ENCODE measurements around the gene AMMECR1. TPM values are rescaled to one million over a fixed set of nuclear protein-coding genes. Genes with fewer than 3 reads are reported as not detected.

AMMECR1 gene
- total RNA-seq, 4 donors from 2014 or later, result 6.7 to 13.8 (median 8.9) TPM

- TF ChIP-seq CTCF (IDR thresholded peaks at IDR 0.05), result no peak
- ATAC-seq (ENCODE audit: low FRiP score) (no peak), DNase-seq (ENCODE audit: low spot score) (no peak)
Measured at GRCh38 chrX:110145311-110145710, 172.6 kb downstream of the AMMECR1 start.

Small RNA genes lying within 50 kb of the gene (small RNA-seq; reads per million reads assigned to genes)
- not detected for gene GNG5P2
- 2.6 reads per million, percentile 54 among the genes with 10 or more reads in this experiment for gene SNORD96B

Other genes starting within 250 kb of the AMMECR1 start
- under 1 TPM; 0.12 to 0.46 (median 0.20) TPM for gene RTL9, start 40.8 kb upstream of the AMMECR1 start, total RNA-seq

Data from omental fat pad (tissue), 4 donors.